Stimulated activated CD4-positive, alpha-beta T cell treated with anti-CD3 and anti-CD28 coated beads, TNF-alpha, amount 100 ng/mL, for 1 hour (primary cell): ENCODE results near the gene ARHGAP32.
"Not testable (repeated sequence)": the region's sequence is repeated elsewhere in the genome, so short reads cannot be mapped to it uniquely, and the experiment has no call there.

Experiments
- DNase-seq, 3 donors: peaks; one replicate each; pipeline ENCODE4 v3.0.0-alpha.2; 2020; ENCODE audit warnings: low read depth in 3 of 3, low spot score in 1 of 3

Gene ARHGAP32

DNA sequence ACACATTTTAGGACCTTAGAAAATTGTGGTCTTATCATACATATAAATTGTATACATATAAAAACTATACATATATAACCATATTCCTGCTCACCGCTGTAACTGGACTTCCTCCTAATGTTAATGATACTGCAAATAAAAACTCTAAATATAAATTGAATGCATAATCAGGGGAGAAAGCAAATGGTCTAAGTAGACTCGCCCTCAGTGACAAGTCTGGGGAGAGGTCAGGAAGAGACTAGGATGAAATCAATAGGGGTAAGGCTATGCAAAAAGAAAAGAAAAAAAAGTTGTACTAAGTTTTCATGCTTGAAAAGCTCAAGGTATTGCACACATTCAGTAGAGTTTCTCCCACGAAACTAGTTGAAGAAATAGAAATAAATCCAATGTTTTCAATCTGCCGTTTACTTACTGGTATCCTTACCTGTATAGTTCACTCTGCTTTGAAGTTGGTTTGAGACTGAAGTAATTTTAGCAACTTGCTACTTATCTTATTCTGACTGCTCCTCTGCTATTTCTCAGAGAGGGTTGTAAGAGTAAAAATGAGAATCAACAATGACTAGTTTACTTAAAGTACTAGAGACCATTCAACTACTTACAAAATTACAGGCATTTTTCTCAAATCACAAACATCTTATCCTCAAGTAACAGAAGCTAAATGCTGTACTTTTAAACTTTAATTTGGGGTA, 12.2 kb upstream of the ARHGAP32 start:
- no peak for DNase-seq

DNA sequence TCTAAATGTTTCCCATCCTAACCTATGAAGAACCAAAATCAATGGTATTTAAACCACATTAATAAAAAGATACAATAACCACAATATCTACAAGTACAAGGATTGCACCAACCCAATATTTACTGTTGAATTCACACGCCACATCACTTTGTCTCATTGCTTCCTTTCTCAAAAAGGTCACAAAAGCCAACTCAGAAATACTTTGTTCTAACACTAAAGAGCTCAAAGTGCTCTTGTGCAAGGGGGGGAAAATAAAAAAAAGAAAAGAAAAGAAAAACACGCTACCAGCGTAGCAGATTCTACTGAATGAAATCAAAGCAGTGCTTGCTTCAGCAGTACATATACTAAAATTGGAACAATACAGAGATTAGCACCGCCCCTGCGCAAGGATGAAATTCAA, 10.5 kb upstream of the ARHGAP32 start:
- no peak for DNase-seq

GRCh38 chr11:129195682-129196081, 3.6 kb upstream of the ARHGAP32 start:
- DNase-seq, result no peak

GRCh38 chr11:129191649-129192048, 476 bp downstream of the ARHGAP32 start:
- no peak for DNase-seq

DNA sequence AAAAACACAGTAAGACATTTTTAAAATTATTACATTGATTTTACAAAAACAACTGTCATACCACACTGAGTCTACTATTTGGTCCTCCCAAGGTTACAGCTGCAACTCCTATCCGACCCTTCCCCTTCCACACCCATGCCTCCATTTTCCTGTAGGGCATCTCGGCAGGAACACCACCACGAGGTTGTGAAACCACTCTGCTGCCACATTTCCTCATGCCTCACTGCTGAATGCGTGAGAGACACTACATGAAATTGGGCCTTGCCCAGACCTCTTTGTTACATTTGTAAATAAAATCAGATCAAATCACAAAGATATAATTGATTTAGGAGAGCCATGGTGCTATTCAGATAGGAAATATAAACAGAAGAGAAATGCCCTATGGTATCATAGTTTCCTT, 2.0 kb downstream of the ARHGAP32 start:
- DNase-seq, result no peak

DNA sequence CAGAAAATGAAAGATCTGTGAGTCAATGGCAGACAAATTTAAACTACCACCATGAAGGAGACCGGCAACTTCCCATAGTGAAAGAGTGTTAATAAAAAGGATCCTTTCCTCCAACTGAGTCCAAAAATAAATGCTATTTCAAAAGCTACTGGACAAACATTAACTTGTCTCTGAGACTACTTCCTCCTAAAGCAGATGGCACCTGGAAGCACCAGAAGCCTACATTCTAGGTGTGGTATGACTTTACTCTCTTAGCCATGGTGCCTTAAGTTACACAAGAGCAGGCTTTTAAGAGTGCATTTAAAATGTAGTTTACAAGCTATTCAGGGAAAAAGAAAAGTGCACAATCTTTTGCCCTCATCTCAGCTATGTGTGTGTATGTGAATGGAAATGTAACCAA, 2.5 kb downstream of the ARHGAP32 start:
- no peak for DNase-seq

DNA sequence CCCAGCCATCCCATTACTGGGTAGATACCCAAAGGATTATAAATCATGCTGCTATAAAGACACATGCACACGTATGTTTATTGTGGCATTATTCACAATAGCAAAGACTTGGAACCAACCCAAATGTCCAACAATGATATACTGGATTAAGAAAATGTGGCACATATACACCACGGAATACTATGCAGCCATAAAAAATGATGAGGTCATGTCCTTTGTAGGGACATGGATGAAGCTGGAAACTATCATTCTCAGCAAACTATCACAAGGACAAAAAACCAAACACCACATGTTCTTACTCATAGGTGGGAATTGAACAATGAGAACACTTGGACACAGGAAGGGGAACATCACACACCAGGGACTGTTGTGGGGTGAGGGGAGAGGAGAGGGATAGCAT, 7.0 kb downstream of the ARHGAP32 start:
- not testable (repeated sequence) for DNase-seq

GRCh38 chr11:129184581-129184980, 7.5 kb downstream of the ARHGAP32 start:
- DNase-seq, result no peak

DNA sequence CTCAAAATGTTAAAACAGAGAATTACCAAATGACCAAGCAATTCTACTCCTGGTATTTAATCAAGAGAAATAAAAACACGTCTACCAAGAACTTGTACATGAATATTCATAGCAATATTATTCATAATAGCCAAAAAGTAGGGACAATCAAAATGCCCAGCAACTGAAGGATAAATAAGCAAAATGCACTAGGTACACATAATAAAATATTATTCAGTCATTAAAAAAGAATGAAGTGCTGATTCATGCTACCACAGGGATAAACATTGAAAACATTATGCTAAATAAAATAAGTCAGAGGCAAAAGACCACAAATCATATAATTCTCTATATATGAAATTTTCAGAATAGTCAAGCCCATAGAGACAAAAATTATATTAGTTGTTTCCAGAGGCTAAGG, 24.8 kb downstream of the ARHGAP32 start:
- DNase-seq, result no peak

DNA sequence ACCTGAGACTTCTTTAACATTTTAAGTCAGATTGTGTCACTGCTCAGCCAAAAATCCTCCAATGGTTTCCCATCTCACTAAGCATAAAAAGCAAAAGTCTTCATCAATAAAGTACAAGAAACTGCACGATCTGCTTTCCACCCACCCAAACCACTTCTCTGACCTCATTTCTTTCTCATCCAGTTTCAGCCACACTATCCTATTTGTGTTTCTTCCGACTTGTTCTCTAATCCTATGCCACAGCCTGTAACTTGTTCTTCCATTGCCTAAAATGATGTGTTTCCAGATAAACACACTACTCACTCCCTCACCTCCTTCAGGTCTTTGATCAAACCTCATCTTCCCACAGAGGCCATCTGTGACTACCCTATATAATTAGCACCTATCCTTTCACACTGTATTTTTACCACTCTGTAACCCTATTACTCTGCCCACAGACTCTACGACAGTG, 28.4 kb downstream of the ARHGAP32 start:
- DNase-seq, result no peak

DNA sequence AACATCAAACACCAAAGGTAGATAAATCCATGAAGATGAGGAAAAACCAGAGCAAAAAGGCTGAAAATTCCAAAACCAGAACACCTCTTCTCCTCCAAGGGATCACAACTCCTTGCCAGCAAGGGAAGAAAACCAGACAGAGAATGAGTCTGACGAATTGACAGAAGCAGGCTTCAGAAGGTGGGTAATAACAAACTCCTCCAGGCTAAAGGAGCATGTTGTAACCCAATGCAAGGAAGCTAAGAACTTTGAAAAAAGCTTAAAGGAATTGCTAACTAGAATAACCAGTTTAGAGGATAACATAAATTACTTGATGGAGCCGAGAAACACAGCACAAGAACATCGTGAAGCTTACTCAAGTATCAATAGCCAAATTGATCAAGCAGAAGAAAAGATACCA, 35.0 kb downstream of the ARHGAP32 start:
- DNase-seq, result not testable (repeated sequence)

DNA sequence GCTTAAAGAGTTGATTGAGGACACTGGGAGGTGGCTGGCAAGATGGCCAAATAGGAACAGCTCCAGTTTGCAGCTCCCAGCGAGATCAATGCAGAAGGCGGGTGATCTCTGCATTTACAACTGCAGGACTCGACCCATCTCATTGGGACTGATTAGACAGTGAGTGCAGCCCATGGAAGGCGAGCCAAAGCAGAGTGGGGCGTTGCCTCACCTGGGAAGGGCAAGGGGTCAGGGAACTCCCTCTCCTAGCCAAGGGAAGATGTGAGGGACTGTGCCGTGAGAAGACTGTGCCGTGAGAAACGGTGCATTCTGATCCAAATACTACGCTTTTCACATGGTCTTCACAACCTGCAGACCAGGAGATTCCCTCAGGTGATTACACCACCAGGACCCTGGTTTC, 36.4 kb downstream of the ARHGAP32 start:
- no peak for DNase-seq

GRCh38 chr11:129148487-129148886, 43.6 kb downstream of the ARHGAP32 start:
- DNase-seq, result no peak

- DNase-seq, result no peak
Measured at GRCh38 chr11:129146191-129146590, 45.9 kb downstream of the ARHGAP32 start.

GRCh38 chr11:129145276-129145675, 46.8 kb downstream of the ARHGAP32 start:
- DNase-seq, result no peak

DNA sequence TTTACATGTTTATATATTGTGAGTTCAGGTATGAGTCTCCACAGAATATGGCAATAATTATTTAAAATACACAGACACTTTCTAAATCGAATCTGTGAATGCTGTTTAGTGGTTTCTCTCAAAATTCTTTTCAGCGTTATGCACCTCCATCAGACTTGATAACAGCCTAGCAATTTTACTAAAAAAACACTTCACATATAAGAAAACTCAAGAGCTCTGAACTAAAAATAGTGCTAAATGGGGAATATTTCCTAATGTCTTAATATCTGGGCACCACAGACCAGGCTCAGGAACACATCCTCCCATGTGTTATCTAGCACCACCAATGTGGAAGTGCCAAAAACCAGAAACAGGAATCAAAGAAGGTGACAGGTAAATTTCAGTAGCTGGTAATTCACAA, 47.9 kb downstream of the ARHGAP32 start:
- no peak for DNase-seq

- DNase-seq, result no peak
Measured at GRCh38 chr11:129143335-129143734, 48.8 kb downstream of the ARHGAP32 start.

- DNase-seq, result no peak
Measured at GRCh38 chr11:129141748-129142523, 50.2 kb downstream of the ARHGAP32 start.

DNA sequence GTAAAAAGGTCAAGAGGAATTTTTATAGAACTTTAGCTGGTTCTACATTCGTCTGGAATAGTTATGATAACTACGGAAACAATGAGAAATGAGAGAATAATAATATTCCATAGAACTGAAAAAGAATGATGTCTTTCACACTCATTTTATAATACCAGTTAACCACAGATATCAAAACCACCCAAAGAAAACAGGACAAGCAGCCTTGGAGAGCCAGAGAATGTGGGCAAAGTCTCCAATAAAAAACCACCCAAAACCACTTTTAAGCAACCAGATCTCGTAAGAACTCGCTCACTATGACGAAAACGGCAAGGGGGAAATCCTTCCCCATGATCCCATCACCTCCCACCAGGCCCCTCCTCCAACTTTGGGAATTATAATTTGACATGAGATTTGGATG, 60.8 kb downstream of the ARHGAP32 start:
- no peak for DNase-seq

GRCh38 chr11:129128881-129129620, 63.1 kb downstream of the ARHGAP32 start:
- not testable (repeated sequence) for DNase-seq

DNA sequence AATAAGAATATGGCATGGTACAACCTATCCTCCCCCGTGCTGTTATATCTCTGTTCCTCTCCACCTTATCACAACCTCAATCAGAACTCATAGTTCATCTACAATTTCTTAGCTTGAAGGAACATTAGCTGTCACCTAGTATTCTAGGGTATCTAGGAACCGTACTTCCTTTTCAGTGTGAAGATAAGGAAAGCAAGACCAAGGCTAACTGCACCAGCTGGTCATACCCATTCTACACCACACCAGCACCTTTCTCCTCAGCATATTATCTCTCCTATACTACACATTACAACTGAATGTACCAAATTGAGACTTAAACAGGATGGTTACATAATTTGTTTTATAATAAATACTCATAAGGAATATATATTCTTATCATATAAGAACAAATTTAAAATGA, 73.1 kb downstream of the ARHGAP32 start:
- DNase-seq, result no peak
